ENCODE measurements around the gene SDCCAG8. TPM values are rescaled to one million over a fixed set of nuclear protein-coding genes. Genes with fewer than 3 reads are reported as not detected.

The SDCCAG8 gene
- total and polyA plus RNA-seq, 2 of the 8 experiments (the other 6 are each of a cell fraction or from before 2014, with no cell fraction given) = 15.6 to 21.0 TPM

GRCh38 chr1:243474136-243474881, 218.5 kb downstream of the SDCCAG8 start (continued):
- TF ChIP-seq NRF1 (IDR thresholded peaks at IDR 0.05; ENCODE audit: low read depth, low read length) (no peak), RXRA (IDR thresholded peaks at IDR 0.05; ENCODE audit: insufficient read depth, low read depth, low read length) (no peak), TCF12 (IDR thresholded peaks at IDR 0.05; ENCODE audit: low read depth, low read length) (0 out of 2 replicates have a peak, but pooled peaks have one; percentile 54), RFX5 (IDR thresholded peaks at IDR 0.05; ENCODE audit: borderline replicate concordance, low read depth, low read length) (no peak), TEAD4 (IDR thresholded peaks at IDR 0.05; ENCODE audit: low read depth, low read length) (no peak), JUND (IDR thresholded peaks at IDR 0.05; ENCODE audit: low read length) (no peak), RBBP5 (IDR thresholded peaks at IDR 0.05; ENCODE audit: borderline replicate concordance, low read depth, low read length) (peak; percentile 49; the same call in 1 of the 2 replicates), TAF7 (optimal IDR thresholded peaks at IDR 0.05; ENCODE audit: borderline replicate concordance, low read depth, low read length) (no peak), EZH2 (IDR thresholded peaks at IDR 0.05; ENCODE audit: low read depth, low read length, severe bottlenecking) (peak; percentile 5), BACH1 (IDR thresholded peaks at IDR 0.05; ENCODE audit: low read length) (no peak), CBX5 (IDR thresholded peaks at IDR 0.05; ENCODE audit: low read depth, low read length) (no peak), RNF2 (IDR thresholded peaks at IDR 0.05; ENCODE audit: borderline replicate concordance, low read depth, low read length, missing control alignments, poor library complexity, severe bottlenecking) (no peak), MAFK (IDR thresholded peaks at IDR 0.05; ENCODE audit: low read depth, low read length) (no peak), SP4 (IDR thresholded peaks at IDR 0.05; ENCODE audit: low read length) (no peak)

All from H1 (cell line).